H1 (cell line): ENCODE data around the gene CUL4B. TPM values are rescaled to one million over a fixed set of nuclear protein-coding genes. Genes with fewer than 3 reads are reported as not detected.

ENCODE experiments used
- CTCF ChIA-PET: fragments of 300-600 bp; sonication (Branson Sonifier 250); formaldehyde crosslinking; loops from one replicate; lab custom pipeline; 2021; ENCODE audit not compliant: partially characterized antibody; lab: Charles Lee
- POLR2A ChIA-PET: fragments of 300-600 bp; sonication (Branson Sonifier 250); formaldehyde crosslinking; loops from one replicate; lab custom pipeline; 2021; ENCODE audit warnings: inconsistent platforms; ENCODE audit not compliant: partially characterized antibody; lab: Charles Lee
- DNase-seq, 2 experiments: peaks; one replicate each; pipeline versions ENCODE4 v3.0.0 to v3.0.0-alpha.2; 2010 to 2022; ENCODE audit warnings: low spot score in 2 of 2, low read depth in 1 of 2, mixed read lengths in 1 of 2
- FAIRE-seq: peaks from 2 replicates; lab custom pipeline; 2011; peaks lifted over from hg19 to GRCh38; lab: Jason Lieb, UNC
- H2AFZ ChIP-seq: 2 replicates; pipeline ENCODE4 v1.8.1; 2012; ENCODE audit warnings: low read length, inconsistent platforms
- H2AK5ac ChIP-seq: 2 replicates; pipeline ENCODE4 v1.6.1; 2013; ENCODE audit warnings: low read depth, low read length
- H2BK120ac ChIP-seq: replicated peaks from 2 replicates; pipeline ENCODE3; 2013; ENCODE audit warnings: low read depth, low read length, inconsistent platforms
- H2BK12ac ChIP-seq: 2 replicates; pipeline ENCODE4 v1.6.1; 2013; ENCODE audit warnings: low read depth, low read length
- H2BK15ac ChIP-seq: 2 replicates; pipeline ENCODE4 v1.6.1; 2013; ENCODE audit warnings: low read length
- H2BK20ac ChIP-seq: 2 replicates; pipeline ENCODE4 v1.6.1; 2013; ENCODE audit warnings: low read length
- H2BK5ac ChIP-seq: 2 replicates; pipeline ENCODE4 v1.6.1; 2013; ENCODE audit warnings: low read depth, low read length
- H3K14ac ChIP-seq: 2 replicates; pipeline ENCODE4 v1.6.1; 2013; ENCODE audit warnings: inconsistent platforms; ENCODE audit not compliant: insufficient read length
- H3K18ac ChIP-seq: 2 replicates; pipeline ENCODE4 v1.6.1; 2013; ENCODE audit warnings: low read length; ENCODE audit errors: extremely low read depth
- H3K23ac ChIP-seq: 2 replicates; pipeline ENCODE4 v1.6.1; 2013; ENCODE audit warnings: inconsistent platforms; ENCODE audit not compliant: insufficient read length
- H3K23me2 ChIP-seq: 2 replicates; pipeline ENCODE4 v1.6.1; 2013; ENCODE audit warnings: low read depth, low read length
- H3K27ac ChIP-seq: 2 replicates; pipeline ENCODE4 v1.6.1; 2011; ENCODE audit warnings: low read depth, low read length, inconsistent platforms
- H3K27me3 ChIP-seq, 4 experiments: replicated peaks in 1 of 4; 1 replicate in 1 of 4; 2 replicates in 3 of 4; pipeline versions ENCODE4 v1.6.1 to v1.8.1; 2011 to 2013; ENCODE audit warnings: low read length in 3 of 4, mild to moderate bottlenecking in 3 of 4, inconsistent platforms in 2 of 4, mixed read lengths in 2 of 4, moderate library complexity in 1 of 4; ENCODE audit not compliant: control insufficient read depth in 3 of 4, insufficient read depth in 3 of 4; ENCODE audit errors: extremely low read depth in 1 of 4
- H3K36me3 ChIP-seq, 4 experiments: 2 replicates each; pipeline versions ENCODE4 v1.6.1 to v1.8.1; 2011 to 2013; ENCODE audit warnings: mild to moderate bottlenecking in 4 of 4, low read length in 3 of 4, moderate library complexity in 2 of 4, control low read depth in 1 of 4, inconsistent platforms in 1 of 4; ENCODE audit not compliant: insufficient read depth in 4 of 4, control insufficient read depth in 2 of 4
- H3K4ac ChIP-seq: replicated peaks from 2 replicates; pipeline ENCODE3; 2013; ENCODE audit warnings: low read length, low read depth, mixed read lengths, inconsistent platforms; ENCODE audit not compliant: insufficient read length
- H3K4me1 ChIP-seq, 4 experiments: replicated peaks in 1 of 4; 1 replicate in 1 of 4; 2 replicates in 3 of 4; pipeline versions ENCODE4 v1.6.1 to v1.8.1; 2011 to 2013; ENCODE audit warnings: low read length in 3 of 4, inconsistent platforms in 2 of 4, mixed read lengths in 1 of 4; ENCODE audit not compliant: insufficient read depth in 4 of 4, control insufficient read depth in 3 of 4
- H3K4me2 ChIP-seq, 2 experiments: 2 replicates each; pipeline versions ENCODE4 v1.6.1 to v1.8.1; 2011 to 2013; ENCODE audit warnings: low read depth in 2 of 2, low read length in 2 of 2, control low read depth in 1 of 2, inconsistent platforms in 1 of 2, mild to moderate bottlenecking in 1 of 2; ENCODE audit not compliant: insufficient read depth in 1 of 2
- H3K4me3 ChIP-seq, 4 experiments: fragments of 200-600, 300-600 bp in 1 of 4; sonication (generic), shearing (Covaris generic), sonication (Bioruptor Twin) in 1 of 4; 2 replicates each; pipeline versions ENCODE4 v1.5.1 to v1.8.1; 2011 to 2016; ENCODE audit warnings: low read length in 4 of 4, low read depth in 3 of 4, control low read depth in 2 of 4, inconsistent platforms in 2 of 4, mild to moderate bottlenecking in 2 of 4, mixed read lengths in 1 of 4, moderate library complexity in 1 of 4; ENCODE audit not compliant: insufficient read depth in 2 of 4; ENCODE audit errors: extremely low read depth in 1 of 4
- H3K56ac ChIP-seq: replicated peaks from 2 replicates; pipeline ENCODE3; 2013; ENCODE audit warnings: low read depth, mild to moderate bottlenecking, mixed read lengths, low read length, inconsistent platforms; ENCODE audit not compliant: insufficient read length
- H3K79me1 ChIP-seq: 2 replicates; pipeline ENCODE4 v1.6.1; 2013; ENCODE audit warnings: low read depth, low read length, control low read depth
- H3K79me2 ChIP-seq, 2 experiments: 2 replicates each; pipeline versions ENCODE4 v1.6.1 to v1.8.1; 2012 to 2013; ENCODE audit warnings: low read length in 2 of 2, mild to moderate bottlenecking in 2 of 2, inconsistent platforms in 1 of 2; ENCODE audit not compliant: insufficient read depth in 2 of 2, control insufficient read depth in 1 of 2
- H3K9ac ChIP-seq, 4 experiments: replicated peaks in 1 of 4; 1 replicate in 1 of 4; 2 replicates in 3 of 4; pipeline versions ENCODE4 v1.6.1 to v1.8.1; 2011 to 2013; ENCODE audit warnings: low read depth in 3 of 4, low read length in 3 of 4, control low read depth in 2 of 4, mild to moderate bottlenecking in 2 of 4, moderate library complexity in 2 of 4, inconsistent platforms in 1 of 4; ENCODE audit errors: extremely low read depth in 1 of 4
- H3K9me3 ChIP-seq, 2 experiments: 2 replicates each; pipeline versions ENCODE4 v1.6.1 to v1.8.1; 2012 to 2013; ENCODE audit warnings: mild to moderate bottlenecking in 2 of 2, moderate library complexity in 2 of 2, control low read depth in 1 of 2, inconsistent platforms in 1 of 2, low read depth in 1 of 2, low read length in 1 of 2, mixed read lengths in 1 of 2; ENCODE audit not compliant: insufficient read depth in 2 of 2
- H4K20me1 ChIP-seq, 2 experiments: replicated peaks in 1 of 2; 2 replicates each; pipeline versions ENCODE3 to v1.8.1; 2011 to 2013; ENCODE audit warnings: inconsistent platforms in 2 of 2, low read length in 2 of 2, mild to moderate bottlenecking in 1 of 2; ENCODE audit not compliant: insufficient read depth in 2 of 2, control insufficient read depth in 1 of 2
- H4K5ac ChIP-seq: 2 replicates; pipeline ENCODE4 v1.6.1; 2013; ENCODE audit warnings: low read length, low read depth, mixed read lengths, inconsistent platforms; ENCODE audit not compliant: insufficient read length
- H4K8ac ChIP-seq: 2 replicates; pipeline ENCODE4 v1.8.0; 2013; ENCODE audit warnings: mild to moderate bottlenecking, moderate library complexity, low read length, inconsistent platforms; ENCODE audit not compliant: insufficient read depth; ENCODE audit errors: extremely low read depth
- H4K91ac ChIP-seq: replicated peaks from 2 replicates; pipeline ENCODE3; 2013; ENCODE audit warnings: low read length, mixed read lengths, inconsistent platforms; ENCODE audit not compliant: insufficient read length
- CHD1 ChIP-seq: IDR thresholded peaks from 2 replicates; pipeline ENCODE4 v1.6.1; 2012; ENCODE audit warnings: low read depth, low read length, improper control_type of control experiment
- CTCF ChIP-seq, 3 experiments: IDR thresholded peaks; 1 replicate in 2 of 3; 2 replicates in 1 of 3; pipeline versions ENCODE4 v1.5.1 to v1.6.1; 2011; ENCODE audit warnings: low read length in 3 of 3, mild to moderate bottlenecking in 3 of 3, inconsistent platforms in 2 of 3, low read depth in 1 of 3, moderate library complexity in 1 of 3; ENCODE audit not compliant: insufficient read depth in 1 of 3; ENCODE audit errors: control extremely low read depth in 1 of 3
- HDAC2 ChIP-seq, 2 experiments: fragments of 300-600 bp in 1 of 2; sonication (generic) in 1 of 2; IDR thresholded peaks; 2 replicates each; pipeline ENCODE4 v1.6.1; 2011 to 2012; ENCODE audit warnings: low read depth in 2 of 2, low read length in 2 of 2, mild to moderate bottlenecking in 2 of 2, moderate library complexity in 2 of 2, borderline replicate concordance in 1 of 2, inconsistent platforms in 1 of 2
- KDM4A ChIP-seq: IDR thresholded peaks from one replicate; pipeline ENCODE4 v1.7.1; 2012; ENCODE audit warnings: low read depth, mild to moderate bottlenecking, moderate library complexity, low read length, inconsistent platforms; ENCODE audit not compliant: severe bottlenecking
- MAX ChIP-seq: IDR thresholded peaks from 2 replicates; pipeline ENCODE4 v1.6.1; 2012; ENCODE audit warnings: inconsistent platforms
- RFX5 ChIP-seq: IDR thresholded peaks from 2 replicates; pipeline ENCODE4 v1.6.1; 2011; ENCODE audit warnings: low read depth, low read length, improper control_type of control experiment, borderline replicate concordance
- RNF2 ChIP-seq: fragments of 200-900, 300-1000 bp; sonication (generic); IDR thresholded peaks from 2 replicates; pipeline ENCODE4 v1.7.1; 2016; ENCODE audit warnings: borderline replicate concordance, low read depth, mild to moderate bottlenecking, antibody characterized with exemption, low read length; ENCODE audit not compliant: poor library complexity, severe bottlenecking; ENCODE audit errors: missing control alignments
- TAF1 ChIP-seq: IDR thresholded peaks from 2 replicates; pipeline ENCODE4 v1.6.1; 2011; ENCODE audit warnings: mild to moderate bottlenecking, low read depth, low read length
- TEAD4 ChIP-seq: IDR thresholded peaks from 2 replicates; pipeline ENCODE4 v1.6.1; 2012; ENCODE audit warnings: low read depth, low read length, inconsistent platforms, mixed read lengths
- WGBS, 2 experiments: shearing (Covaris generic) in 1 of 2; methylation state at CpG; one replicate each; pipeline versions ENCODE4 v1.1.6 to v1.1.7; 2013 to 2015; ENCODE audit warnings: low lambda C conversion rate in 2 of 2, mixed read lengths in 2 of 2, inconsistent platforms in 1 of 2, low coverage in 1 of 2, missing lambda C conversion rate in 1 of 2; ENCODE audit not compliant: insufficient replicate concordance in 2 of 2, insufficient coverage in 1 of 2, insufficient read length in 1 of 2; ENCODE audit errors: extremely low coverage in 1 of 2, missing lambda C conversion rate in 1 of 2; 5-methylcytosine and 5-hydroxymethylcytosine counted together
- polyA plus RNA-seq, 7 experiments: library from polyadenylated mRNA; depleted of rRNA in 3 of 7; stranded (reverse) in 5 of 7; unstranded in 2 of 7; fragments of >200 nt in 5 of 7; fragments of 200-250 nt in 2 of 7; gene quantifications; 1 replicate in 5 of 7; 2 replicates in 1 of 7; 4 replicates in 1 of 7; pipeline versions ENCODE4 v1.2.1 to v1.2.3, GENCODE V29; 2011 to 2013; ENCODE audit warnings: missing spikeins in 2 of 7, mixed read lengths in 2 of 7
- total RNA-seq: library from RNA; stranded (reverse); fragmentation: NEBNext Ultra II Directional; extraction: Animal tissue kit (Norgen Biotek cat#: 25700); gene quantifications from 2 replicates; pipeline ENCODE4 v1.2.1, GENCODE V29; 2021

CUL4B gene
- total and polyA plus RNA-seq, 2 of the 8 experiments (the other 6 are each of a cell fraction or from before 2014, with no cell fraction given) = 11.7 to 44.0 TPM

- Histone ChIP-seq H3K56ac (no peak overlapping the region), H2BK12ac (no peak overlapping the region), H4K5ac (no peak overlapping the region), H3K79me2 (no peaks in the 10 kb centered on the region), H3K36me3 (no peaks in the 10 kb centered on the region), H3K4ac (no peak overlapping the region), H2BK15ac (no peak overlapping the region), H3K14ac (no peak overlapping the region), H2BK120ac (no peak overlapping the region), H2BK5ac (no peak overlapping the region), H3K79me1 (no peaks in the 10 kb centered on the region), H4K8ac (no peak overlapping the region), H4K20me1 (no peaks in the 10 kb centered on the region), H3K23ac (no peak overlapping the region), H3K27me3 (no peaks in the 10 kb centered on the region), H3K18ac (no peak overlapping the region), H2AK5ac (no peak overlapping the region), H3K23me2 (no peaks in the 10 kb centered on the region), H3K4me1 (peaks cover 0 to 3% (median 0%) of the 10 kb centered on the region in 4 experiments; a peak in 1 of 7 replicates), H2AFZ (no peak overlapping the region), H3K4me3 (no peak overlapping the region), H3K9ac (no peak overlapping the region), H4K91ac (no peak overlapping the region), H3K4me2 (no peak overlapping the region), H3K27ac (no peak overlapping the region), H2BK20ac (no peak overlapping the region), H3K9me3 (no peaks in the 10 kb centered on the region)
- ChIA-PET CTCF (interaction anchor here (0.6 kb wide), 1 partner anchor 228 kb away, joined by 3 read pairs; no protein-coding TSS in a partner anchor), POLR2A (no interaction called here)
- DNase-seq (no peak), FAIRE-seq (no peak)
- TF ChIP-seq TAF1 (no peak), RFX5 (no peak), RNF2 (no peak), KDM4A (no peak), HDAC2 (IDR thresholded peaks at IDR 0.05; ENCODE audit: borderline replicate concordance in 1 of 2, low read depth in 2 of 2, low read length in 2 of 2) (no peak), CTCF (IDR thresholded peaks at IDR 0.05; ENCODE audit: control extremely low read depth in 1 of 3, insufficient read depth in 1 of 3, low read depth in 1 of 3, low read length in 3 of 3) (no peak), TEAD4 (no peak), MAX (no peak), CHD1 (no peak)
- WGBS, 2 experiments = 87% methylated on average over 2 of the region's 2 CpGs; no CpG with 5 or more reads in 1 of the 2 experiments
These were observed 48.1 kb downstream of the CUL4B start for GRCh38 chrX:120512627-120513026.
